ENCODE results near the gene STX18. TPM values are rescaled to one million over a fixed set of nuclear protein-coding genes. Genes with fewer than 3 reads are reported as not detected.

STX18 gene
- total and polyA plus RNA-seq, 10 of the 15 experiments (the other 5 are each of a cell fraction or from before 2014, with no cell fraction given), result 8.2 to 46.6 (median 31.1) TPM

DNA sequence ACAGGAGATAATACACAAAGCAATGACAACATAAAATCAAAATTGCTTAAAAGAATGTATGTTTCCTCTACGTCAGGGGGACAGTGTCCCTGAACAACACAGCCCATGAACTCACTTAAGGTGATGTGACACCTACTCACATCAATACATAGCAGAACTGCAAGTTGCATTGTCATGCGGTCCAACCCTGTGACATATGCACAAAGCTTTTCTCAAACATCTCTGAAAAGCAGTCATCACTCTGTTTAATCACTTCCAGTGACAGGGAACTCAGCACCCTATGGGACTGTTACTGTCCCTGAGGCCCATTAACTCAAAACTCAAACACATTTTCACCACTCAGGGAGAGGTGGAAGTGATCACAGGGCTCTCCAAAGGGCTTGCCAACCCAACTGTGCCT lies 2.4 kb downstream of the STX18 start:
- ATAC-seq (no peak), DNase-seq (ENCODE audit: low read depth, low spot score) (no peak), FAIRE-seq (no peak)
- H3K27ac ChIP-seq (ENCODE audit: control insufficient read depth, insufficient read depth), result no peak overlapping the region
- peak overlapping the region; percentile 80 for H3K4me3 ChIP-seq
- no peak overlapping the region for H2AFZ ChIP-seq (ENCODE audit: control insufficient read depth, low read depth, low read length)
- H3K9me3 ChIP-seq (replicated peaks; ENCODE audit: control insufficient read depth, insufficient read depth, low read length), result no peaks in the 10 kb centered on the region
- ChIA-PET SMC1A (ENCODE audit: uncharacterized antibody, unreplicated experiment) (interaction anchor here (0.9 to 8.9 kb wide), 5 partner anchors 8 to 49 kb away, joined by 3 to 175 read pairs (median 4); no protein-coding TSS in a partner anchor), POLR2A (interaction anchor here (1.1 kb wide), 1 partner anchor 10 kb away, joined by 3 read pairs; no protein-coding TSS in a partner anchor), CTCF (interaction anchor here (1.8 to 10.4 kb wide), 2 partner anchors 16 to 47 kb away, joined by 5 to 134 read pairs; no protein-coding TSS in a partner anchor), RAD21 (ENCODE audit: unreplicated experiment) (interaction anchor here (0.9 to 5.5 kb wide), 4 partner anchors 10 to 36 kb away, joined by 3 to 47 read pairs (median 8); no protein-coding TSS in a partner anchor)
- intact Hi-C loops (cut with micrococcal nuclease; ENCODE audit: unreplicated experiment) (no loop called here), in situ Hi-C loops (cut with MboI) (no loop called here)
- no peaks in the 10 kb centered on the region for H3K27me3 ChIP-seq (replicated peaks in 1 of 2; ENCODE audit: control insufficient read depth in 2 of 2, insufficient read depth in 2 of 2, low read length in 1 of 2)
- peak overlapping the region; percentile 58 for H3K4me2 ChIP-seq (ENCODE audit: control insufficient read depth, insufficient read depth)
- H3K36me3 ChIP-seq (ENCODE audit: control insufficient read depth in 2 of 2, insufficient read depth in 2 of 2, low read length in 1 of 2), result 0 out of 4 replicates have a peak, but pooled peaks cover 0 to 3% of the 10 kb centered on the region in 2 experiments
- TF ChIP-seq FOS (IDR thresholded peaks at IDR 0.05; ENCODE audit: borderline replicate concordance, extremely low read depth, insufficient read length) (no peak), MEF2B (IDR thresholded peaks at IDR 0.05; ENCODE audit: partially characterized antibody, poor library complexity, severe bottlenecking) (no peak), CBX5 (IDR thresholded peaks at IDR 0.05; ENCODE audit: low read depth) (no peak), RB1 (IDR thresholded peaks at IDR 0.05; ENCODE audit: borderline replicate concordance) (no peak), ZNF384 (IDR thresholded peaks at IDR 0.05; ENCODE audit: borderline replicate concordance, low read depth, low read length) (no peak), LARP7 (IDR thresholded peaks at IDR 0.05) (no peak), EED (IDR thresholded peaks at IDR 0.05; ENCODE audit: low read depth) (no peak), ZNF217 (IDR thresholded peaks at IDR 0.05) (no peak), SREBF2 (IDR thresholded peaks at IDR 0.05; ENCODE audit: low read length) (no peak), NR2C1 (IDR thresholded peaks at IDR 0.05) (no peak), CHD2 (IDR thresholded peaks at IDR 0.05; ENCODE audit: borderline replicate concordance, low read depth, low read length) (no peak), HDGF (IDR thresholded peaks at IDR 0.05) (no peak), MTA2 (IDR thresholded peaks at IDR 0.05; ENCODE audit: low read depth) (no peak)
- TF ChIP-seq, protein P1, sequence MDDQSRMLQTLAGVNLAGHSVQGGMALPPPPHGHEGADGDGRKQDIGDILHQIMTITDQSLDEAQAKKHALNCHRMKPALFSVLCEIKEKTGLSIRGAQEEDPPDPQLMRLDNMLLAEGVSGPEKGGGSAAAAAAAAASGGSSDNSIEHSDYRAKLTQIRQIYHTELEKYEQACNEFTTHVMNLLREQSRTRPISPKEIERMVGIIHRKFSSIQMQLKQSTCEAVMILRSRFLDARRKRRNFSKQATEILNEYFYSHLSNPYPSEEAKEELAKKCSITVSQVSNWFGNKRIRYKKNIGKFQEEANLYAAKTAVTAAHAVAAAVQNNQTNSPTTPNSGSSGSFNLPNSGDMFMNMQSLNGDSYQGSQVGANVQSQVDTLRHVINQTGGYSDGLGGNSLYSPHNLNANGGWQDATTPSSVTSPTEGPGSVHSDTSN (IDR thresholded peaks at IDR 0.05; ENCODE audit: insufficient replicate concordance, low read depth, low read length), result no peak
- H3K79me2 ChIP-seq (ENCODE audit: control insufficient read depth, insufficient read depth, low read length), result peaks cover 68% of the 10 kb centered on the region
- 92% methylated on average over 2 of the region's 2 CpGs for WGBS (ENCODE audit: insufficient coverage, insufficient replicate concordance, low lambda C conversion rate, missing lambda C conversion rate)
- no peaks in the 10 kb centered on the region for H4K20me1 ChIP-seq (ENCODE audit: control insufficient read depth, insufficient read depth)
- 0 out of 2 replicates have a peak, but pooled peaks cover 2% of the 10 kb centered on the region for H3K4me1 ChIP-seq (ENCODE audit: control insufficient read depth, insufficient read depth, low read length)
- no peak overlapping the region for H3K9ac ChIP-seq (ENCODE audit: control insufficient read depth, insufficient read depth, low read length)
- no TSS peak for BruUV-seq (replicated peaks)
